ENCODE results near the gene CDK3.
"Not testable (repeated sequence)": the region's sequence is repeated elsewhere in the genome, so short reads cannot be mapped to it uniquely, and the experiment has no call there.

CDK3 gene

GRCh38 chr17:76000755-76001521 lies at the start of gene CDK3:
TSS of gene CDK3 (plus strand) at chr17:76000855. CDS start at chr17:76001426, 571 bp downstream.
- DNase-seq, result no peak

- no peak for DNase-seq
These were observed 49.6 kb upstream of the CDK3 start for GRCh38 chr17:75950855-75951554.

GRCh38 chr17:75959051-75959838 lies 41.4 kb upstream of the CDK3 start:
- DNase-seq, result no peak

GRCh38 chr17:75959839-75960511 lies 40.7 kb upstream of the CDK3 start:
- no peak for DNase-seq

GRCh38 chr17:75965468-75965867 lies 35.2 kb upstream of the CDK3 start:
- no peak for DNase-seq

GRCh38 chr17:75969044-75969443 lies 31.6 kb upstream of the CDK3 start:
- DNase-seq, result not testable (repeated sequence)

- no peak for DNase-seq
These were observed 30.6 kb upstream of the CDK3 start for GRCh38 chr17:75970011-75970523.

GRCh38 chr17:75970626-75971025 lies 30.0 kb upstream of the CDK3 start:
- no peak for DNase-seq

GRCh38 chr17:75975187-75975586 lies 25.5 kb upstream of the CDK3 start:
- DNase-seq, result not testable (repeated sequence)

- no peak for DNase-seq
These were observed 24.9 kb upstream of the CDK3 start for GRCh38 chr17:75975757-75976174.

- no peak for DNase-seq
These were observed 24.3 kb upstream of the CDK3 start for GRCh38 chr17:75976175-75976848.

- DNase-seq, result peak; percentile 99
These were observed 21.5 kb upstream of the CDK3 start, which contains the start of the genes ACOX1 and TEN1 for GRCh38 chr17:75978938-75979704. TSS of gene ACOX1 (minus strand) at chr17:75979166. CDS start at chr17:75979073, 93 bp downstream. TSS of gene TEN1 (plus strand) at chr17:75979240. CDS start at chr17:75986193, 6,953 bp downstream.

- DNase-seq, result no peak
These were observed 20.9 kb upstream of the CDK3 start for GRCh38 chr17:75979705-75980187.

- no peak for DNase-seq
These were observed 20.3 kb upstream of the CDK3 start for GRCh38 chr17:75980188-75981018.

- DNase-seq, result no peak
These were observed 19.5 kb upstream of the CDK3 start for GRCh38 chr17:75981019-75981615.

GRCh38 chr17:75983501-75984181 lies 17.0 kb upstream of the CDK3 start:
- no peak for DNase-seq

GRCh38 chr17:75985986-75986385 lies 14.7 kb upstream of the CDK3 start:
- no peak for DNase-seq

- no peak for DNase-seq
These were observed 13.6 kb upstream of the CDK3 start for GRCh38 chr17:75987041-75987440.

- no peak for DNase-seq
These were observed 9.3 kb upstream of the CDK3 start for GRCh38 chr17:75991396-75991795.
